ENCODE measurements around the gene TSGA10.

- TF ChIP-seq EZH2 (IDR thresholded peaks at IDR 0.05) (no peak), POLR2AphosphoS5 (IDR thresholded peaks at IDR 0.05; ENCODE audit: borderline replicate concordance, low read depth, low read length) (no peak)
Measured at GRCh38 chr2:99188357-99188756, 33.6 kb upstream of the TSGA10 start.

Measured in SK-N-MC (cell line).